HG03025 (cell line): ENCODE results near the gene LYRM4.

Experiments
- ATAC-seq: cut with Tn5 transposase; IDR thresholded peaks from one replicate; pipeline ENCODE4 v1.9.1; 2021; ENCODE audit warnings: mild to moderate bottlenecking, moderate library complexity; ENCODE audit not compliant: unreplicated experiment, low FRiP score

Gene LYRM4

GRCh38 chr6:5180636-5181035 lies 80.1 kb downstream of the LYRM4 start:
- ATAC-seq = no peak

- no peak for ATAC-seq
Observed at GRCh38 chr6:5179917-5180316, 80.8 kb downstream of the LYRM4 start.

- no peak for ATAC-seq
Observed at GRCh38 chr6:5178806-5179205, 81.9 kb downstream of the LYRM4 start.

GRCh38 chr6:5175635-5176034 lies 85.1 kb downstream of the LYRM4 start:
- ATAC-seq = no peak

GRCh38 chr6:5174756-5175549 lies 85.8 kb downstream of the LYRM4 start:
- ATAC-seq = no peak

GRCh38 chr6:5174244-5174643 lies 86.5 kb downstream of the LYRM4 start:
- peak; percentile 95 for ATAC-seq

GRCh38 chr6:5173810-5174209 lies 86.9 kb downstream of the LYRM4 start:
- ATAC-seq = peak; percentile 53

GRCh38 chr6:5172897-5173474 lies 87.8 kb downstream of the LYRM4 start:
- ATAC-seq = no peak

- ATAC-seq = no peak
Observed at GRCh38 chr6:5172041-5172653, 88.6 kb downstream of the LYRM4 start.

- ATAC-seq = no peak
Observed at GRCh38 chr6:5167501-5167900, 93.2 kb downstream of the LYRM4 start.

- ATAC-seq = no peak
Observed at GRCh38 chr6:5164092-5164491, 96.7 kb downstream of the LYRM4 start.

- ATAC-seq = no peak
Observed at GRCh38 chr6:5163247-5163646, 97.5 kb downstream of the LYRM4 start.

- ATAC-seq = no peak
Observed at GRCh38 chr6:5162355-5162754, 98.4 kb downstream of the LYRM4 start.

GRCh38 chr6:5160206-5160605 lies 100.5 kb downstream of the LYRM4 start:
- no peak for ATAC-seq

- no peak for ATAC-seq
Observed at GRCh38 chr6:5159162-5159561, 101.6 kb downstream of the LYRM4 start.

- ATAC-seq = no peak
Observed at GRCh38 chr6:5158180-5158579, 102.6 kb downstream of the LYRM4 start.

- ATAC-seq = no peak
Observed at GRCh38 chr6:5157621-5158138, 103.1 kb downstream of the LYRM4 start.

- no peak for ATAC-seq
Observed at GRCh38 chr6:5156627-5157026, 104.1 kb downstream of the LYRM4 start.

GRCh38 chr6:5155906-5156305 lies 104.8 kb downstream of the LYRM4 start:
- no peak for ATAC-seq

- no peak for ATAC-seq
Observed at GRCh38 chr6:5153186-5153585, 107.6 kb downstream of the LYRM4 start.

GRCh38 chr6:5152460-5152859 lies 108.3 kb downstream of the LYRM4 start:
- no peak for ATAC-seq
